Skin epidermis (tissue), 12 donors: Measurements from ENCODE around the gene ISCU.
A peak's percentile ranks its signal among the peaks of the same experiment; 100 is the strongest.
"Not testable (repeated sequence)": the region's sequence is repeated elsewhere in the genome, so short reads cannot be mapped to it uniquely, and the experiment has no call there.

Source experiments
- H3K27ac ChIP-seq, 21 experiments: fragments of 200-600 bp; sonication (generic) in 11 of 21; one replicate each; pipeline ENCODE4 v1.5.0; 2020; ENCODE audit warnings: mild to moderate bottlenecking in 3 of 21, inconsistent platforms in 2 of 21, moderate library complexity in 2 of 21
- H3K4me3 ChIP-seq, 7 experiments: fragments of 200-600 bp; sonication (generic) in 2 of 7; one replicate each; pipeline ENCODE4 v1.5.0; 2020; ENCODE audit warnings: inconsistent platforms in 2 of 7, mild to moderate bottlenecking in 2 of 7, moderate library complexity in 1 of 7

ISCU gene

DNA sequence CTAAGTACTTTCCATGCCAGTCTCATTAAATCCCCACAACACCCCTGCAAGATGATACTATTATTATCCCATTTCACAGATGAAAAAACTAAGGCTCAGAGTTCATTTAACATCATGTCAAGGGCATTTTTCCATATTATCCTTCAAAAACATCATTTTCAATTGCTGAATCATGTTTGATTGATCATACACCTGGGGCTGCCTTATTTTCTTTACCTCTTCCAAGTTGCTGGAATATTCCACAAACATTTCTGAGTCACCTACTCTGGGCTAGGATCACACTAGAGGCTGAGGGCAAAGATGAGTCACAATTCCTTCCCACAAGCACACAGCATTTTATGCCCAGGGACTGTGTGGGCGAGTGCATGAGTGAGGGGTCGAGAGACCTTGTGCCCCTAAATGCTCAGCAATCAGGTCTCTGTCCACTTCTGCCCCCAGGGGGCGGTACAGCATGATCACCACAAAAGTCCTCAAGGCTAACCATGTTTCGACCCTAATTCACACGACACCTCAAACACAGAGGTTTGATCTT, 49.6 kb downstream of the ISCU start:
- H3K27ac ChIP-seq, result peak overlapping the region in 4 of 21 experiments; percentile 14 to 54 (median 40)
- no peak overlapping the region for H3K4me3 ChIP-seq

DNA sequence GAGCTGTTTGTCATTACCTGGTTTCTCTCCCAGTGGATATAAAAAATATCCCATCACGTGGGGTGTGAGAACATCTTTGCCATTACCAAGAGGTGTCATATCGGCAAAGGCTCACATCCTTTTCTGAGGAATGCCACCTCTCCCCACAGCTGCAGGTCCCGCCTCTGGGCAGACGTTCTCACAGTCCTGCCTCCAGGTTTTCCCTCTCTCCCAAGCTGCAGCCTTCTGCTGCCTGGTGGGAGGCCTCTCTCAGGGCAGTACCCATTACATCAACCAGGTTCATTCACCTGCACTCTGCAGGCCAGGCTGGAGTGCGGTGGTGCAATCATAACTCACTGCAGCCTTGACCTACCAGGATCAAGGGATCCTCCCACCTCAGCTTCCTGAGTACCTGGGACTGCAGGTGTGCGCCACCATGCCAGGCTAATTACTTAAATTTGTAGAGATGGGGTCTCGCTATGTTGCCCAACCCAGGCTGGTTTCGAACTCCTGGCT, 50.4 kb downstream of the ISCU start:
- no peak overlapping the region for H3K4me3 ChIP-seq
- peak overlapping the region in 1 of 21 experiments; percentile 44 for H3K27ac ChIP-seq

DNA sequence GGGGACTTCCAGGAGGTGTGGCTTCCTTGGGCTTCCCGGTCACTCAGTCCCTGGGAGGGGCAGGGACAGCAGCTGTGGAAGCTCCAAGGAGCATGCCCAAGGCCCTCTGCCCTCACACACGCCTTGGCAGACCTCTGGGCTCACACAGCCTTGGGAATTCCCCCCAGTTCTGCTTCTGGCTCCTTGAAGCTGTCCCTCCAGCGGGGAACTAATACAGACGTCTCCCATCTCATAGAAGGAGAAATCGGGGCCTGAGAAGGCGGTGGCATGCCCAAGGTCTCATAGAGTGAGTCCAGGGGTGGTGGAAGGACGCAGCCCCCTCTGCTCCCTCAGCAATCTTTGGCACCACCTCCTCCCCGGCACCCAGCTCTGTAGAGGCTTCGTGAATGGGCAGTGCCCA, 51.2 kb downstream of the ISCU start:
- peak overlapping the region in 5 of 21 experiments; percentile 6 to 58 (median 42) for H3K27ac ChIP-seq
- no peak overlapping the region for H3K4me3 ChIP-seq

DNA sequence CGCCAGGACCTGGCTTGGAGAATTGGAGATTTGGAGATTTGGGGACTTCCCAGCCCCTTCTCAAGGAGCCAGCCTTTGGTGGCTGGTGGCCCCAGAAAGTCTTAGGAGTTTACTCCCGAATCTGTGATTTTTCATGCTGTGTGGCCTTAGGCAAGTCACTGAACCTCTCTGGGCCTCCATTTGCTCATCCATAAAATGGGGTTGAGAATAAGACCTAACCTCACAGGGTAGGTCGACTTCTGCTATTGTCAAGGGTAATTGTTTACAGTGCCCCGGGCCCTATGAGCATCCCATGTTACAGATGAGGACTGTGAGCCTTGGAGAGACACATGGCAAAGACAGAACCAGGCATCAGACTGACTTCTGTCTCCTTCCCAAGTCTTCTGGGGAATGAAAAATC, 51.6 kb downstream of the ISCU start:
- H3K27ac ChIP-seq, result peak overlapping the region in 5 of 21 experiments; percentile 6 to 58 (median 42)
- no peak overlapping the region for H3K4me3 ChIP-seq

DNA sequence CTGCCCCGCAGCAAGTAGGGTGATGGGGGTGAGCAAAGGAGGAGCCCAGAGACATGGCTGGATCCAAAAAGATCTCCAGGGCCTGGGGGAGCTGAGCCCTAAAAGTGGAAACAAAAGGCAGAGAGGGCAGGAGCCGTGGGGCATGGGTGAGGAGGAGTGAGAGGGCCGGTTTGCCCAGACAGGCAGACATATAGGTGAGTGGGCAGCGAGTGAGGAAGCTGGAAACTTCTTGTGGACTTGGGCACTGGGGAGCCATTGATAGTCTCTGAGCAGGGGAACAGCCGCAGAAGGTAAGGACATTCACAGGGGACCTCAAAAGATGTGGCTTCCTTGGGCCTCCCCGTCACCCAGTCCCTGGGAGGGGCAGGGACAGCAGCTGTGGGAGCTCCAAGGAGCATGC, 52.2 kb downstream of the ISCU start:
- peak overlapping the region in 3 of 21 experiments; percentile 6 to 58 (median 42) for H3K27ac ChIP-seq
- H3K4me3 ChIP-seq, result no peak overlapping the region

DNA sequence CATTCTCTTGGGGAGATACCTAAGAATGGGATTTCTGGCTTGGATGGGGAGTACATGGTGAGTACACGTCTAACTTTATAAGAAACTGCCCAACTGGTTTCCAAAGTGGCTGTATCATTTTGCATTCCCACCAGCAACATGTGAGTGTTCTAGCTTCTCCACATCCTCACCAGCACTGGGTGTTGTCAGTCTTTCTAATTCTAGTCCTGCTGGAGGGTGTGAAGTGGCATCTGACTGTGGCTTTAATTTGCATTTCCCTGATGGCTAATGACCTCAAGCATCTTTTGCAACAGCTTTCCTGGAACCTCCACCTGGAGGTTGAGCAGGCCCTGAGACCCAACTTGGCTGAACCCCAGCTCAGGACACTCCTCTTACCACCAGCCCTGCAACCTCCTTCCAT, 53.5 kb downstream of the ISCU start:
- peak overlapping the region in 4 of 21 experiments; percentile 9 to 69 (median 60) for H3K27ac ChIP-seq
- no peak overlapping the region for H3K4me3 ChIP-seq

DNA sequence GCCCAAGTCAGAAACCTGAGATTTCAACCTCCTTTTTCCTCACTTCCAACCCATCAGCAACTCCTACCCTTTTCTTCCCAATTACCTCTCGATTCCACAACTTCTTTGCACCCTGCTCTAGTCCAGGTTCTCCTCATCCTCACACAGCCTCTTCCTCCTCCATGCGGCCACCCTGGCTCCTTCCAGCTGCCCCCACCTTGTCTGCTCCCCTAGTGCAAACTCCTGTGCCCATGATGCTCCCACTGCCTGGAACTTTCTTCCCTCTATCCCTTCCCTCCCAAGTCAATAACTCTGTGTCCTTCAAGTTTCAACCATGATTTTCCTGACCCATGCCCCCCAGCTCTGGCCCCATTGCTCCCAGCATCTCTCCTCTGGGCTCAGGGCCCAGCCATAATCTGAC, 54.0 kb downstream of the ISCU start:
- Histone ChIP-seq H3K27ac (peak overlapping the region in 14 of 21 experiments; percentile 9 to 76 (median 50)), H3K4me3 (no peak overlapping the region)

DNA sequence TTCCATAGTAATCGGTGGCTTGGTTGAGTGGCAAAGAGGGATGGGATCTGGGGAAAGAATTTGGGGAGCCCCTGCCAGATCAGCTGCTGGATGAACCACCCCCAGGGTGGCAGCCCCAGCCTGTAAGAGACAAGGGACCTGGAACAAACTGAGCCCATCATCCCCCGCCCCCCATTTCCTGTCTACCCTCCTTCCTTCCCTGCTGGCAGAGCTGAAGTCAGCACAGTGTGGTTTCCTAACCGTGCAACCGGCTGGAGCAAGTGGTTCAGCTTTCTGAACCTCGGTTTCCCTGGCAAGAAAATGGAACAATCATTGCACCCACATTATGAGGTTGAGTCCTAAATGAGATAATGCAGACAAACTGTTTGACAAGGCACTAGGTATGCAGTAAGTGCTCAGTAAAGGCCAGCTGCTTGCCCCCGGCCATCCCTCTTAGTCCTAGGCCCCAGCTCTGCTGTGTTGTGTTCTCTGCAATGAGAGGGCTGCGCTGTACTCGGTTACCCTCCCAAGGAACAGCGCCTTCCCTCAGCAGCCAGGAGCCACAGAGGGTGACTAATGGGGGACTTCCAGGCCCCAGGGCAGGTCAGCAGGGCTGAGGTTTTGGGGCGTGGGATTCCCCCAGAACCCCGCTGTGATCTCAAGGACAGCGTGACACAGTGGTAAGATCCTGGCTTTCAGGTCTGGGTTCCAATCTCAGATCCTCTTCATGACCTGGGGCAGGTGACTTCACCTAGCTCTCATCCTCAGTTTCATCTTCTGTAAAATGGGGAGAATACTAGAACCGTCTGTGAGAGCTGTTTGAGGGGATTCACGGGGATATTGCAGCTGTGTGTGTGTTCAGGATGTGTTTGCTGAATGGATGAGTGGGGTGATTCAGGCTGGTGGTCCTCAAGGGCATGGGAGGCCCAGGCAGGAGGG, 54.8 kb downstream of the ISCU start:
- H3K27ac ChIP-seq, result peak overlapping the region in 17 of 21 experiments; percentile 7 to 76 (median 50)

DNA sequence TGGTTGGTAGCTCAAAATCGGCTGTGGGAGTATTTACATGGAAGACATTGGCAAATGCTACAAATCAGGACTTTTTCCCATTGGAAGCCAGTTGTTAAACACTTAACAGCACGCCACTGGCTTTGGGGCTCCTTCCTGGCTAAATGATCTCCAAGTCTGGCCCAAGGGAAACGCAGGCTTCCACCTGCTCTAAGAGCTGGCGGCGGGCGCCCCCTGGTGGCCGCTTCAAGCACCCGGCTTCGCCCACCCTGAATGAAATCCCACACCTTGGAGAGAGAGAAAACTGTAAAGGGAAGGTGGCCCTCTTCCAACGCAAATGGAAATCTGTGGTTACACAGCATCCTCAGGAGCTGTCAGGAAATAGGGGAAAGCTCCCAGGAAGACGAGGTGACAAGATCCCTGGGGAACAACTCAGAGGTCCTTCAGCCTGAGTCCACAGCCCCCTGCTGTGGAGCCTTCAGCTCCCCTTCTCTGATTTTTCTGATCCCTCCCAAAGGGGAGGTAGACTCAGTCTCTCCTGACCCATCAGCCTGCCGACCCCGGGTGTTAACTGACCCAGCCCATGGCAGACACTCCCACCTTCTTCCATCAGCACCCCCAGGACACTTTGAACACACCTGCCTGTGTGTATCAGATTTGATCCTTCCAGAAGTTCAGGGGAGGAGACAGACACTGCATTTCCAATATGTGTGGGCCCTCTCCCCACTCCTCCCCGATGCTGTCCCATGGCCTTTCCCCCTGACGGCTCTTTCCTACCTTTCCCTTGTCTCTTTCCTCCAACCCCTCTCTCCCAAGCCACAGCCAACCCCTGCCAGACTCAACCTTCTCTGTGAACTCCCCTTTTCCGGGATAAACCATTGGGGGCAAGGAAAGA, 55.9 kb downstream of the ISCU start:
- H3K4me3 ChIP-seq, result no peak overlapping the region
- peak overlapping the region in 10 of 21 experiments; percentile 9 to 76 (median 52) for H3K27ac ChIP-seq

More for the DNA sequence above, 54.8 kb downstream of the ISCU start:
- no peak overlapping the region for H3K4me3 ChIP-seq

DNA sequence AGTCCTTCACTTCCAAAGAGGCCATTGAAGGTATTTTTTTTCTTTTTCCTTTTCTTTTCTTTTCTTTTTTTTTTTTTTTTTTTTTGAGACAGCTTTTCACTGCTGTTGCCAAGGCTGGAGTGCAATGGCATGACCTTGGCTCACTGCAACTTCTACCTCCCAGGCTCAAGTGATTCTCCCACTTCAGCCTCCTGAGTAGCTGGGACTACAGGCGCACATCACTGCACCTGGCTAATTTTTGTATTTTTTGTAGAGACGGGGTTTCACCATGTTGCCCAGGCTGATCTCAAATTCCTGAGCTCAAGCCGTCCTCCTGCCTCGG, 56.5 kb downstream of the ISCU start:
- H3K4me3 ChIP-seq, H3K27ac ChIP-seq: not testable (repeated sequence)
